H9 (cell line): ENCODE measurements around the gene USP13. TPM values are rescaled to one million over a fixed set of nuclear protein-coding genes. Genes with fewer than 3 reads are reported as not detected.

ENCODE experiments used
- DNase-seq: peaks from one replicate; pipeline ENCODE4 v3.0.0-alpha.2; 2017
- H2AFZ ChIP-seq: one replicate; pipeline ENCODE4 v1.6.1; 2013; ENCODE audit warnings: mild to moderate bottlenecking, low read length, control low read depth, moderate library complexity
- H2AK5ac ChIP-seq: 2 replicates; pipeline ENCODE4 v1.6.1; 2013; ENCODE audit warnings: low read length, control low read depth, mixed read lengths; ENCODE audit not compliant: insufficient read length
- H2BK120ac ChIP-seq: one replicate; pipeline ENCODE4 v1.6.1; 2013; ENCODE audit warnings: low read depth, mild to moderate bottlenecking, low read length, control low read depth, inconsistent platforms; ENCODE audit not compliant: poor library complexity, severe bottlenecking
- H2BK12ac ChIP-seq: 2 replicates; pipeline ENCODE4 v1.6.1; 2013; ENCODE audit warnings: low read length, control low read depth, mixed read lengths, low read depth; ENCODE audit not compliant: insufficient read length
- H2BK15ac ChIP-seq: 2 replicates; pipeline ENCODE4 v1.6.1; 2013; ENCODE audit warnings: low read depth, low read length, control low read depth
- H2BK20ac ChIP-seq: one replicate; pipeline ENCODE4 v1.6.1; 2013; ENCODE audit warnings: low read depth, mild to moderate bottlenecking, low read length, control low read depth, inconsistent platforms; ENCODE audit not compliant: poor library complexity, severe bottlenecking
- H2BK5ac ChIP-seq: 2 replicates; pipeline ENCODE4 v1.6.1; 2013; ENCODE audit warnings: low read length, control low read depth, mixed read lengths; ENCODE audit not compliant: insufficient read length
- H3K14ac ChIP-seq: 2 replicates; pipeline ENCODE4 v1.6.1; 2013; ENCODE audit warnings: low read length, control low read depth; ENCODE audit not compliant: insufficient read depth
- H3K18ac ChIP-seq: 2 replicates; pipeline ENCODE4 v1.6.1; 2013; ENCODE audit warnings: low read depth, mild to moderate bottlenecking, mixed read lengths, low read length, control low read depth; ENCODE audit not compliant: insufficient read length
- H3K23ac ChIP-seq: 2 replicates; pipeline ENCODE4 v1.6.1; 2013; ENCODE audit warnings: low read length, control low read depth, mixed read lengths, low read depth; ENCODE audit not compliant: insufficient read length
- H3K23me2 ChIP-seq: 2 replicates; pipeline ENCODE4 v1.6.1; 2013; ENCODE audit warnings: low read depth, mild to moderate bottlenecking, mixed read lengths, low read length, control low read depth; ENCODE audit not compliant: insufficient read length, poor library complexity, severe bottlenecking
- H3K27ac ChIP-seq: 2 replicates; pipeline ENCODE4 v1.5.1; 2013; ENCODE audit warnings: low read length, control low read depth, mixed read lengths, low read depth; ENCODE audit not compliant: insufficient read length
- H3K27me3 ChIP-seq: 2 replicates; pipeline ENCODE4 v1.6.1; 2013; ENCODE audit warnings: low read length, control low read depth, inconsistent platforms; ENCODE audit not compliant: insufficient read depth
- H3K4ac ChIP-seq: 2 replicates; pipeline ENCODE4 v1.6.1; 2013; ENCODE audit warnings: low read depth, mild to moderate bottlenecking, control low read depth, inconsistent platforms, low read length, moderate library complexity
- H3K4me1 ChIP-seq: 2 replicates; pipeline ENCODE4 v1.6.1; 2013; ENCODE audit warnings: low read length, control low read depth, inconsistent platforms; ENCODE audit not compliant: insufficient read depth
- H3K4me2 ChIP-seq: 2 replicates; pipeline ENCODE4 v1.6.1; 2013; ENCODE audit warnings: low read length, control low read depth, mixed read lengths; ENCODE audit not compliant: insufficient read length, insufficient read depth
- H3K56ac ChIP-seq: 2 replicates; pipeline ENCODE4 v1.6.1; 2013; ENCODE audit warnings: low read depth, mild to moderate bottlenecking, mixed read lengths, low read length, control low read depth; ENCODE audit not compliant: insufficient read length
- H3K79me1 ChIP-seq: 2 replicates; pipeline ENCODE4 v1.6.1; 2013; ENCODE audit warnings: low read depth, mild to moderate bottlenecking, moderate library complexity, low read length, control low read depth, inconsistent platforms; ENCODE audit not compliant: insufficient read depth, poor library complexity, severe bottlenecking
- H3K79me2 ChIP-seq: 2 replicates; pipeline ENCODE4 v1.6.1; 2013; ENCODE audit warnings: low read length, control low read depth, inconsistent platforms; ENCODE audit not compliant: insufficient read depth
- H3K9ac ChIP-seq: 2 replicates; pipeline ENCODE4 v1.6.1; 2013; ENCODE audit warnings: low read length, control low read depth, mixed read lengths; ENCODE audit not compliant: insufficient read length; ENCODE audit errors: extremely low read depth
- H3K9me3 ChIP-seq: one replicate; pipeline ENCODE4 v1.6.1; 2013; ENCODE audit warnings: low read depth, low read length, inconsistent platforms; ENCODE audit not compliant: control insufficient read depth
- H3T11ph ChIP-seq: one replicate; pipeline ENCODE4 v1.6.1; 2013; ENCODE audit warnings: mild to moderate bottlenecking, low read length, control low read depth, inconsistent platforms
- H4K20me1 ChIP-seq: one replicate; pipeline ENCODE4 v1.6.1; 2013; ENCODE audit not compliant: control insufficient read depth, insufficient read length, insufficient read depth
- H4K5ac ChIP-seq: 2 replicates; pipeline ENCODE4 v1.6.1; 2013; ENCODE audit warnings: low read depth, mild to moderate bottlenecking, mixed read lengths, low read length, control low read depth; ENCODE audit not compliant: insufficient read length
- H4K8ac ChIP-seq: replicated peaks from 2 replicates; pipeline ENCODE4 v1.6.1; 2013; ENCODE audit warnings: low read length, control low read depth, mixed read lengths, low read depth; ENCODE audit not compliant: insufficient read length
- H4K91ac ChIP-seq: 2 replicates; pipeline ENCODE4 v1.6.1; 2013; ENCODE audit warnings: low read depth, mild to moderate bottlenecking, moderate library complexity, mixed read lengths, low read length, control low read depth; ENCODE audit not compliant: insufficient read length
- H3K27ac Mint-ChIP-seq, 3 experiments: 2 replicates in 2 of 3; 3 replicates in 1 of 3; pipeline ENCODE4 v1.8.0; 2020 to 2021; ENCODE audit warnings: mixed read lengths in 3 of 3, mild to moderate bottlenecking in 1 of 3, moderate library complexity in 1 of 3
- H3K27me3 Mint-ChIP-seq: 2 replicates; pipeline ENCODE4 v1.8.0; 2021; ENCODE audit warnings: low read depth, mild to moderate bottlenecking, moderate library complexity, mixed read lengths
- H3K36me3 Mint-ChIP-seq, 3 experiments: 2 replicates in 2 of 3; 3 replicates in 1 of 3; pipeline ENCODE4 v1.8.0; 2020 to 2021; ENCODE audit warnings: low read depth in 3 of 3, mixed read lengths in 3 of 3; ENCODE audit not compliant: insufficient read depth in 1 of 3
- H3K4me1 Mint-ChIP-seq, 2 experiments: 2 replicates each; pipeline ENCODE4 v1.8.0; 2020; ENCODE audit warnings: mixed read lengths in 2 of 2
- H3K4me3 Mint-ChIP-seq, 2 experiments: 2 replicates in 1 of 2; 3 replicates in 1 of 2; pipeline ENCODE4 v1.8.0; 2020 to 2021; ENCODE audit warnings: mild to moderate bottlenecking in 2 of 2, mixed read lengths in 2 of 2, moderate library complexity in 1 of 2
- H3K9me3 Mint-ChIP-seq, 2 experiments: 2 replicates in 1 of 2; 3 replicates in 1 of 2; pipeline ENCODE4 v1.8.0; 2020; ENCODE audit warnings: mild to moderate bottlenecking in 2 of 2, mixed read lengths in 2 of 2, moderate library complexity in 1 of 2
- CTCF ChIP-seq: fragments of 200-600 bp; sonication (generic); conservative IDR thresholded peaks from 3 replicates; pipeline ENCODE4 v1.8.0; 2021; ENCODE audit warnings: antibody characterized with exemption, mild to moderate bottlenecking
- WGBS: extraction: QIAGEN DNeasy Blood & Tissue Kit; methylation state at CpG from one replicate; pipeline ENCODE4 v1.1.7; 2013; ENCODE audit warnings: missing lambda C conversion rate, low lambda C conversion rate, mixed read lengths; ENCODE audit not compliant: insufficient read length; ENCODE audit errors: extremely low coverage; 5-methylcytosine and 5-hydroxymethylcytosine counted together
- total RNA-seq: library from RNA; stranded (reverse); gene quantifications from 2 replicates; pipeline ENCODE4 v1.2.1, GENCODE V29; 2021

Gene USP13
- total RNA-seq, 1 experiment from 2014 or later: 26.7 TPM

DNA sequence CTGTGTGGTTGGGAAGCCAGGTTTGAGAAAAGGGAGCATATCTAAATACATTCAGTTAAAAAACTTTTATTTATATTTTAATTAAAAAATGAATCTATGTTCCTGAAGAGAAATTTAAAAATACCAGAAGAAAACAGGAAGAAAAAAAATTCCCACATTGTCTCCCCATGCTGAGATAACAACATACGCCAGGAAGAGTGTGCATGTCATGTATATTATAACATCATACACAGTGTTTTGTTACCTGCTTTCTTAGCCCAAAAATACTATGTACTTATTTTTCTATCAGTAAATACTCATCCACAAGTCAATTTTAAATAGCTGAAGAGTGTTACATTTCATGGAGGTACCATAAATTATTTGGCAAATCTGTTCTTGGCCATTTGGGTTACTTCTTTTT lies 18.5 kb downstream of the USP13 start:
- no peak overlapping the region for H2BK5ac ChIP-seq
- no peak overlapping the region for H3K4me2 ChIP-seq
- peaks cover 17% of the 10 kb centered on the region for H3K79me1 ChIP-seq
- no peak overlapping the region for H4K5ac ChIP-seq
- H3K18ac ChIP-seq: no peak overlapping the region
- H3K79me2 ChIP-seq: peaks cover 6% of the 10 kb centered on the region; the same call in 1 of the 2 replicates
- H3K27ac ChIP-seq: no peak overlapping the region
- H3K9ac ChIP-seq: no peak overlapping the region
- no peak overlapping the region for H4K8ac ChIP-seq
- no peak overlapping the region for H3K56ac ChIP-seq
- H3K4ac ChIP-seq: no peak overlapping the region
- Mint-ChIP-seq H3K4me3 (no peak overlapping the region), H3K4me1 (peaks cover 22 to 24% of the 10 kb centered on the region in 2 experiments), H3K9me3 (no peaks in the 10 kb centered on the region; a peak in 1 of 5 replicates), H3K36me3 (peaks cover 0 to 3% (median 0%) of the 10 kb centered on the region in 3 experiments; a peak in 3 of 7 replicates), H3K27ac (no peak overlapping the region), H3K27me3 (no peaks in the 10 kb centered on the region)
- TF ChIP-seq CTCF: no peak
- H4K20me1 ChIP-seq: no peaks in the 10 kb centered on the region
- H3K4me1 ChIP-seq: peaks cover 3% of the 10 kb centered on the region; the same call in 1 of the 2 replicates
- no peak for DNase-seq
- no peak overlapping the region for H2BK20ac ChIP-seq
- H2BK120ac ChIP-seq: no peak overlapping the region
- no peak overlapping the region for H2AFZ ChIP-seq
- no peak overlapping the region for H3K23ac ChIP-seq
- H3T11ph ChIP-seq: no peak overlapping the region
- no peaks in the 10 kb centered on the region for H3K23me2 ChIP-seq
- H2AK5ac ChIP-seq: no peak overlapping the region
- no peak overlapping the region for H2BK15ac ChIP-seq
- H3K27me3 ChIP-seq: no peaks in the 10 kb centered on the region
- no peaks in the 10 kb centered on the region for H3K9me3 ChIP-seq
- no peak overlapping the region for H2BK12ac ChIP-seq
- no CpG with 5 or more reads among the region's 1 CpG for WGBS
- no peak overlapping the region for H4K91ac ChIP-seq
- no peak overlapping the region for H3K14ac ChIP-seq
